Esophagus muscularis mucosa (tissue), 4 donors: ENCODE measurements around the gene LLGL1. TPM values are rescaled to one million over a fixed set of nuclear protein-coding genes. Genes with fewer than 3 reads are reported as not detected.

Source experiments
- DNase-seq: peaks from one replicate; pipeline ENCODE4 v3.0.0-alpha.2; 2017; ENCODE audit errors: extremely low spot score
- H3K27ac ChIP-seq, 4 donors: fragments of 200-600 bp; sonication (generic); replicated peaks in 1 of 4; 1 replicate in 3 of 4; 2 replicates in 1 of 4; pipeline ENCODE4 v1.5.1; 2016 to 2019; ENCODE audit warnings: mild to moderate bottlenecking in 1 of 4
- H3K27me3 ChIP-seq, 4 donors: fragments of 200-600 bp; sonication (generic); one replicate each; pipeline versions ENCODE4 v1.5.1 to v1.6.0; 2016 to 2019
- H3K36me3 ChIP-seq, 4 donors: fragments of 200-600 bp; sonication (generic); one replicate each; pipeline ENCODE4 v1.5.1; 2016 to 2019
- H3K4me1 ChIP-seq, 4 donors: fragments of 200-600 bp; sonication (generic); one replicate each; pipeline ENCODE4 v1.5.1; 2016 to 2019
- H3K4me3 ChIP-seq, 4 donors: fragments of 200-600 bp; sonication (generic); 1 replicate in 2 of 4; 2 replicates in 2 of 4; pipeline ENCODE4 v1.5.1; 2016 to 2019; ENCODE audit warnings: mild to moderate bottlenecking in 4 of 4, moderate library complexity in 1 of 4
- H3K9me3 ChIP-seq, 4 donors: fragments of 200-600 bp; sonication (generic); 1 replicate in 3 of 4; 2 replicates in 1 of 4; pipeline ENCODE4 v1.5.1; 2016 to 2019
- CTCF ChIP-seq, 3 experiments: fragments of 200-600 bp in 2 of 3; fragments of 450-650 bp in 1 of 3; sonication (generic) in 2 of 3; IDR thresholded peaks; one replicate each; pipeline ENCODE4 v1.5.1; 2017 to 2019; ENCODE audit warnings: antibody characterized with exemption in 3 of 3, mild to moderate bottlenecking in 2 of 3, moderate library complexity in 1 of 3
- EP300 ChIP-seq: sonication (generic); formaldehyde crosslinking; IDR thresholded peaks from one replicate; pipeline ENCODE4 v1.6.1; 2017; ENCODE audit warnings: antibody characterized with exemption
- POLR2A ChIP-seq: fragments of 450-650 bp; IDR thresholded peaks from one replicate; pipeline ENCODE4 v1.6.1; 2017; ENCODE audit warnings: antibody characterized with exemption, moderate library complexity, mild to moderate bottlenecking, low read depth
- POLR2AphosphoS5 ChIP-seq, 2 donors: sonication (generic); formaldehyde crosslinking; IDR thresholded peaks; one replicate each; pipeline ENCODE4 v1.6.1; 2017; ENCODE audit warnings: antibody characterized with exemption in 2 of 2
- WGBS: methylation state at CpG from one replicate; pipeline ENCODE4 v1.1.5; 2018; 5-methylcytosine and 5-hydroxymethylcytosine counted together
- intact Hi-C: fragments of 100-400 bp; cut with DNase I; formaldehyde crosslinking; loops from one replicate; pipeline ENCODE4 v1.15.1; 2023
- total RNA-seq, 4 donors: library from RNA; depleted of rRNA; stranded (reverse); fragments of >200 nt; gene quantifications; one replicate each; pipeline versions ENCODE4 v1.1.0 to v1.2.1, GENCODE V29; 2016

LLGL1 gene
- total RNA-seq, 4 donors from 2014 or later: 17.6 to 35.1 (median 26.2) TPM

GRCh38 chr17:18179804-18180203, 45.6 kb upstream of the LLGL1 start:
- Histone ChIP-seq H3K9me3 (no peaks in the 10 kb centered on the region), H3K27ac (no peak overlapping the region), H3K27me3 (no peaks in the 10 kb centered on the region), H3K4me1 (peaks cover 9 to 18% (median 13%) of the 10 kb centered on the region in 4 donors), H3K4me3 (no peak overlapping the region), H3K36me3 (no peaks in the 10 kb centered on the region)
- no peak for DNase-seq
- TF ChIP-seq CTCF (IDR thresholded peaks at IDR 0.05): no peak
- no peak for TF ChIP-seq POLR2AphosphoS5 (IDR thresholded peaks at IDR 0.05)
- no peak for TF ChIP-seq POLR2A
- TF ChIP-seq EP300: no peak
- intact Hi-C loops: no loop called here
- WGBS: 84% methylated on average over 7 of the region's 7 CpGs

- no peak overlapping the region for H3K4me3 ChIP-seq
- TF ChIP-seq POLR2AphosphoS5 (IDR thresholded peaks at IDR 0.05): no peak
- no peak for TF ChIP-seq POLR2A
- TF ChIP-seq EP300: no peak
- no peak for TF ChIP-seq CTCF (IDR thresholded peaks at IDR 0.05)
- DNase-seq: no peak
- intact Hi-C loops: no loop called here
- no peaks in the 10 kb centered on the region for H3K27me3 ChIP-seq
- H3K9me3 ChIP-seq: no peaks in the 10 kb centered on the region
- no peaks in the 10 kb centered on the region for H3K36me3 ChIP-seq
- 61% methylated on average over 5 of the region's 5 CpGs for WGBS
- H3K27ac ChIP-seq: peak overlapping the region; percentile 98 to 99 (median 98)
- peaks cover 21 to 34% (median 28%) of the 10 kb centered on the region in 4 donors for H3K4me1 ChIP-seq
Observed at GRCh38 chr17:18181358-18181757, 44.1 kb upstream of the LLGL1 start.

GRCh38 chr17:18182110-18182977, 43.1 kb upstream of the LLGL1 start:
- 15% methylated on average over 23 of the region's 28 CpGs for WGBS
- Histone ChIP-seq H3K36me3 (peaks cover 0 to under 1% (median 0%) of the 10 kb centered on the region in 4 donors), H3K27me3 (no peaks in the 10 kb centered on the region), H3K9me3 (no peaks in the 10 kb centered on the region), H3K27ac (peak overlapping the region; percentile 98 to 99 (median 98)), H3K4me1 (peaks cover 29 to 44% (median 38%) of the 10 kb centered on the region in 4 donors), H3K4me3 (peak overlapping the region; percentile 87 to 97 (median 94))
- intact Hi-C loops: no loop called here
- no peak for TF ChIP-seq POLR2A
- TF ChIP-seq POLR2AphosphoS5 (IDR thresholded peaks at IDR 0.05): no peak
- DNase-seq: no peak

GRCh38 chr17:18182978-18183333, 42.5 kb upstream of the LLGL1 start:
- Histone ChIP-seq H3K27me3 (no peaks in the 10 kb centered on the region), H3K9me3 (no peaks in the 10 kb centered on the region), H3K36me3 (peaks cover 0 to 6% (median 0%) of the 10 kb centered on the region in 4 donors), H3K27ac (peak overlapping the region; percentile 98 to 99 (median 98)), H3K4me1 (peaks cover 36 to 50% (median 44%) of the 10 kb centered on the region in 4 donors), H3K4me3 (peak overlapping the region; percentile 87 to 97 (median 94))
- intact Hi-C loops: no loop called here
- TF ChIP-seq EP300 (no peak), POLR2A (no peak), CTCF (IDR thresholded peaks at IDR 0.05) (peak in 1 of 3 experiments; percentile 18), POLR2AphosphoS5 (IDR thresholded peaks at IDR 0.05) (peak; percentile 14 to 56)
- DNase-seq: peak; percentile 96
- WGBS: 3% methylated on average over 8 of the region's 33 CpGs

- intact Hi-C loops: no loop called here
- peaks cover 41 to 56% (median 50%) of the 10 kb centered on the region in 4 donors for H3K4me1 ChIP-seq
- 0% methylated on average over 14 of the region's 98 CpGs for WGBS
Observed at GRCh38 chr17:18183334-18184142, 41.9 kb upstream of the LLGL1 start, which contains the start of gene ALKBH5. ALKBH5 (plus strand) TSS chr17:18183828; CDS start chr17:18184244, 416 bp downstream.

More at GRCh38 chr17:18183334-18184142, 41.9 kb upstream of the LLGL1 start, which contains the start of gene ALKBH5:
- peak; percentile 99 for DNase-seq
- Histone ChIP-seq H3K27me3 (no peaks in the 10 kb centered on the region), H3K36me3 (peaks cover 0 to 9% (median 2%) of the 10 kb centered on the region in 4 donors), H3K9me3 (no peaks in the 10 kb centered on the region), H3K4me3 (peak within 1 kb of the TSS; percentile 87 to 97 (median 94)), H3K27ac (peak within 1 kb of the TSS; percentile 98 to 99 (median 98))
- peak; percentile 91 to 98 for TF ChIP-seq POLR2AphosphoS5 (IDR thresholded peaks at IDR 0.05)
- peak in 2 of 3 experiments; percentile 20 to 23 for TF ChIP-seq CTCF (IDR thresholded peaks at IDR 0.05)
- peak; percentile 90 for TF ChIP-seq POLR2A
- TF ChIP-seq EP300: no peak
